ENCODE results near the gene OR11L1. TPM values are rescaled to one million over a fixed set of nuclear protein-coding genes. Genes with fewer than 3 reads are reported as not detected.

OR11L1 gene
- total RNA-seq, 2 donors from 2014 or later = not detected

Other genes with a start within 250 kb of the OR11L1 start
- not detected for gene OR2G3, start 236.3 kb downstream of the OR11L1 start, total RNA-seq
- gene OR13G1, start 162.2 kb downstream of the OR11L1 start, total RNA-seq = not detected
- gene OR6F1, start 125.2 kb downstream of the OR11L1 start, total RNA-seq = not detected
- gene OR14K1, start 103.3 kb downstream of the OR11L1 start, total RNA-seq = not detected
- not detected for gene OR14A2, start 93.8 kb downstream of the OR11L1 start, total RNA-seq
- not detected for gene OR1C1, start 81.3 kb downstream of the OR11L1 start, total RNA-seq
- gene OR14A16, start 17.8 kb downstream of the OR11L1 start, total RNA-seq = not detected
- 1 to 10 TPM; 2.6 to 8.6 TPM for gene TRIM58, start 15.3 kb upstream of the OR11L1 start, total RNA-seq
- 1 to 10 TPM in 1 of 2 donors, not detected in 1; 3.0 TPM for gene OR2W3, start 53.7 kb upstream of the OR11L1 start, total RNA-seq
- gene OR2T8, start 78.4 kb upstream of the OR11L1 start, total RNA-seq = not detected
- gene OR2AJ1, start 83.0 kb upstream of the OR11L1 start, total RNA-seq = not detected
- not detected for gene OR2L8, start 107.0 kb upstream of the OR11L1 start, total RNA-seq
- gene OR2AK2, start 123.3 kb upstream of the OR11L1 start, total RNA-seq = not detected
- gene OR2L5, start 171.8 kb upstream of the OR11L1 start, total RNA-seq = not detected
- not detected for gene OR2L2, start 188.2 kb upstream of the OR11L1 start, total RNA-seq
- not detected for gene OR2L3, start 204.9 kb upstream of the OR11L1 start, total RNA-seq

All from right atrium auricular region (tissue), 2 donors.